ENCODE data around the gene PALM3.

PALM3 gene

DNA sequence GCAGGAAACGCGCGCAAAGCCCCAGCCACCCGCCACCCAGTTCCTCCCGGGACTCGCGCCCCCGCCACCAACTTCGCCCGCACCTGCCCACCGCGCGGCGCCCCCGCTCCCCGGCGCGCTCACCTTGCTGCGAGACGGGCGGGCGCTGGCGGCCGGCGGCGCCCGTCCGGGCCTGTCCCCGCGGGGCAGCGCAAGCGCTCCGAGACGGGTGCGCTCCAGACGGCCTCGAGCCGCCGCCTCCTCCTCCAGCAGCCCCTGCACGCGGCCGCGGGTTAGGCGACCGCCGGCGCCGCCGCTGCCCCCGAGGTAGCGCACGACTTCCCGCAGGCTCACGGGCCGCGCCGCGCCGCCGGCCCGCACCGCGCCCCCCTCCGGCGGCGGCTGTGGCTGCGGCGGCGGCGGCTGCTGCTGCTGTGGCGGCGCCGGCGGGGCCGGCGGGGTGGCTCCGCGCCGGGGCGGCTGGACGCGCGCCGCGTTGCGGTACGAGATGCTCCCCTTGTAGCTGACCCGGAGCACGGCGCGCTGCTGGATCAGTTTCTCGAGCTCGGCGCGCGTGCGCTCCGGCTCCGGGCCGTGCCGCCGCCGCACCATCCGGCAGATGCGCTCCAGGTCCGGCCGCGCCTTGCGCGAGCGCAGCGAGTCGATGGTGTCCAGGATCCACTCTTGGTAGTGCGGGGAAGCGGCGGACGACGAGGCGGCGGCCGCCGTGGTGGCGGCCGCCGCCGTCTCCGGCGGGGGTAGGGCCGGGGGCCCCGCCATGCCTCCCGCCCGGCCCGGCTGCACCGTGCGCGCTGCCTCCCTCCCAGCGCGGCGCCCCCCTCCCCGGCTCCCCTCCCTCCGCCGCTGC, 28.0 kb upstream of the PALM3 start:
- DNase-seq: peak; percentile 36

DNA sequence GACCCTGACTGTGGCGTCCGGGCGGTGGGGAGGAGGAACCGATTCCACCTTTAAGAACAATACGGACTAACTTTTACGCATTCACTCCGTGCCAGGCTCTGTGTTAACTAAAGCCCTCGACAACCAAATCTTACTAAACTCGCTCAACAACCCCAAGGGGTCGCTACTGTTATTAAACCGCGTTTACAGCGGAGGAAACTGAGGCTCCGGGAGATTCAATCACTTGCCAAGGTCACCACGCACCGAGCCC, 27.5 kb upstream of the PALM3 start:
- no peak for DNase-seq

DNA sequence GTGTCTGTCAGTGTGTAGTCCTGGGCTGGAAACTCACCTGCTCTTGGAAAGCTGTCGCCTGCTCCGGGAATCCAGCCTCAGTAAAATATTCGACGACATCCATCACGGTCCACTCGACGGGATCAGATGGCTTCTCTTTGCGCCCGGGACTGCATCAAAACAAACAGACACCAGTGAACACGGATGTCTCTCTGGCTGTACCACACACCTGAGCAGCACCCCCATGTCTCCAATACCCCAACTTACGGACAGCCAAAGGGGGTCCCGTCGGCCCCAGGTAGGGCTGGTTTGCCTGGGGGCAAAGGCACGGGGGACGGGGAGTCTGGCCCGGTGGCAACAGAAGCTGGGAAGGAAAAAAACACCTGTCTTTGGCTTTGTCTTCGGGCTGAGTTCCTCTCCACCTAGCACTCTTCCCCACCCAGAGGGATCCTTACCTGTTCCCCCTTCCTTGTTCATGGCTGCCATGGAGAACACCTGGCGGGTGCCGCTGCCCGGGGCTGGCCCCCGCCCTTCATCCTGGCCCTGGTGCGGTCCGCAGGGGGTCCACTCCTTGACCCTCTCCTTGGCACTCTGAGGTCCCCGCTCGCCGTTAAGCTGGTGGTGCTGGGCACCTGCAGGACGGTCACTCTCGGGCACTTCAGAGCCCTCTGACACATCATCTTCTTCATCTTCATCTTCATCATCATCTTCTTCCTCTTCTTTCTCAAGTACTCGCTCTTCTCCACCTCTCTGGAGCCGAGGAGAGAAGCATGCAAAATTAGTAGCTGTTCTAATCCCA, 26.9 kb upstream of the PALM3 start:
- DNase-seq: no peak

GRCh38 chr19:14086098-14086497, 24.2 kb upstream of the PALM3 start:
- DNase-seq: no peak

GRCh38 chr19:14085309-14085995, 23.6 kb upstream of the PALM3 start, which contains the start of gene C19orf67:
C19orf67 (minus strand) TSS chr19:14085783; CDS start chr19:14085627, 156 bp downstream.
- no peak for DNase-seq

GRCh38 chr19:14082675-14082960, 20.7 kb upstream of the PALM3 start:
- no peak for DNase-seq

DNA sequence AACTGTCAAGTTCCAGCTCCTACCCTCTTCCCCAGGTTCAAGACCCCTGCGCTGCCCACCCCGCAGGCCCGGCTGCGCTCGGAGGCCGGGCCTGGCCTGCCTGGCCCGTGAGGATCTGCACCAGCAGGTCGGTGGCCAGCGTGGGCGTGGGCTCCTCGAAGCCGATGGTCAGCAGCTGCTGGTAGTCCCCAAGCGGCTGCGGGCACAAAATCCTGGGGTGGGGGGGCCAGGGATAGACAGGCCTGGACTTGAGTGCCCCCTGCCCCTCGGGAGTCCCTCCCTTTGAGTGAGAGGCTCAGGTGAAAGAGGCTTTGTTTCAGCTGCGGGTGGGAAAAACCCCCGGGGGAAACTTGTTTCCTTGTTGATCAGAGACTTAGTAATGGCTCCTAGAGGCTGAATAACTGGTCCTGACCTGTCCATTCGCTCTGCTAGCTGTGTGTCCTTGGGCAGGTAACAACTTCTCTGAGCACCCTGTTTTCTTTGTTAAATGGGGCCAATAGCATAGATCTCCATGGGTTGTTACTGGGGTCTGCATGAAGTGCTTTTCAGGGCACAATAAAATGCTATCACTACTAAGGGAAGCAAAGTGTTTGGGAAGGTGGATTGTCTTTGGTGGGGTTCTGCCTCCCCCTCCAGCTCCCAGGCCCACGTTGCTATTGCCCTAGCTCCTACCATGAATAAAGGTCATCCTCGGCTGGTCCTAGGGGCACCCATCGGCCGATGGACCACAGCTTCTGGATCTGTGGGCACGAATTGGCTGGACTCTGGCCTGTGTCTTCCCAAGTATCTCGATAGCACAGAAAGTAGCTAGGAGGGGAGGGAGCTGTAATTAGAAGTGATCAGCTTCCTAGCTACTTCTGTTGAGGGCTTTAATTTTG, 20.2 kb upstream of the PALM3 start:
- DNase-seq: peak; percentile 17

GRCh38 chr19:14080887-14081796, 19.3 kb upstream of the PALM3 start:
- peak; percentile 99 for DNase-seq

DNA sequence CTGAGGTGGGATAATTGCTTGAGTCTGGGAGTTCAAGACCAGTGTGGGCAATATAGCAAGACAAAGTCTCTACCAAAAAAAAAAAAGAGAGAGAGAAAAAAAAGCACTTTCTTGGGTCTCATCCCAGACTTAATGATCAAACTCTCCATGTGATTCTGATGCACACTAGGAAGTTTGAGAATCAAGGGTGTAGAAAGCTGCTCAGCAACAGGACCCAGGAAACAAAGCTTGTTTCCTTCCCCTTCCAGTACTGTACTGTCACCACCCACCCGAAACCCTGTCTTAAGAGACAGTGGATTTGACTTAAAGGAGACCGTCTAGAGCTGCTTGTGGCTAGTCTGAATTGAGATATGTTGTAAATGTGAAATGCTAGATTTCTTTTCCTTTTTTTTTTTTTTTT, 16.5 kb upstream of the PALM3 start:
- no peak for DNase-seq

DNA sequence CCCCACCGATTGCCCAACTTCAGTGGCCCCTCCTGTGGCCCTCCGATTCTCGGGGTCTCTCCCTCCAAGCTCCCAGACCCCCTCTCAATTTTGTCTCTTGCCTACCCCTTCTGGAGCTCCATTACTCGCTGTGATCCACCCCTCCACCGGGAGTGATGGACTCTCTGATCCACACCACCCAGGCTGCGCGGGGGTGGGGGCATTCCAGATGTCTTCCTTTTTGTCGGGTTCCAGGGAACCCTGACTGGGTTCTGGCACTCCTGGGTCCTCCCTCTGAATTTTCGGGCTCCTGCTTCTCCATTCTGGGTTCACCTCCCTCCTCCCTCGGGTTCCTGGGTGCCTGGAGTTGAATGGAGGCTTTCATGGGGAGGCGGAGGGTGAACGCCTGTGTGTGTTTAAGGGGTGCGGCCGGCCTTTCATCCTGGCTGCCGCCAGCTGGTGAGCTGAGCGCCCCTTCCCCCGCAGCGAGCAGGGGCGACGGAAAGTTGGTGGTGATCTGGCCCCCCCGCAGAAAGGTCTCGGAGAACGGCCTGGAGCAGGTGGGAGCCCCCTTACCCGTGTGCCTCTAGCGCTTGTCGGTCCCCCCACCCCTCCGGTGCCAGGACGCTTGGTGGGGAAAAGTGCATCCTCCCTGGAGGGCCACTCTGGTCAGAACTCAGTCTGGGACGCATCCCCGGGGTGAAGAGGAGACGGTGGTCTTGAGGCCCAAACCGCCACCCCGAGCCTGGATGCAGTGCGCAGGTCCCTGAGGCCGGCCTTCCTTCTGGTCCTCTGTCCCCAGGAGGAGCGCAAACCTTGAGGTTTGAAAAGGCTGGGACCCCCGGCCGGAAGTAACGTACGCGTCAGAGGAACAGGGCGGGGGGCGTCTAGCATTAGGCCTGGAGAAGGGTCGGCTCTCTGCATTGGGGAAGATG, 12.3 kb upstream of the PALM3 start:
- peak; percentile 20 for DNase-seq

DNA sequence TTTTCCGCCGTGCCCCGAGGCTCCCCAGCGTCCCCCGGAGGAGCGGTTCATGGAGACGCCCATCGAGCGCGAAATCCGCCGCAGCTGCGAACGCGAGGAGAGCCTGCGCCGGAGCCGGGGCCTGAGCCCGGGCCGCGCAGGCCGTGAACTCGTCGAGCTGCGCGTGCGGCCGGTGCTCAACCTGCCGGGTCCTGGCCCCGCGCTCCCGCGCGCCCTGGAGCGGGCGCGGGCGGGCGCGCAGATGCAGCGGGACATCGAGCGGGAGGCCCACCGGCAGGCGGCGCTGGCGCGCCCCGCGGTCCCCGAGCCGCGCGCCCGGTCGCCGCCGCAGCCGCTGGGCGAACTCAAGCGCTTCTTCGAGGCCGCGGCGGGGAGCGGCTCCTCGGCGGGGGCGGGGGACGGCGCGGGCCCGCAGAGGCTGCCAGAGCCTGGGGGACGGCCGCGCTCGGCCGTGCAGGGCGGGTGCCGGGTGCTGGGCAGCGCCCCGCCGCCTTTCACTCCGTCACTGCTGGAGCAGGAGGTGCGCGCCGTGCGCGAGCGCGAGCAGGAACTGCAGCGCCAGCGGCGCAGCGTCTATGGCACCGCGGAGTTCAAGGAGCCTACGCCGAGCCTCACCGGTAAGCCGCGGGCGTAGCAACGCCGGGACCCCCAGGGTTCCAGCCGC, 11.5 kb upstream of the PALM3 start:
- DNase-seq: peak; percentile 67

DNA sequence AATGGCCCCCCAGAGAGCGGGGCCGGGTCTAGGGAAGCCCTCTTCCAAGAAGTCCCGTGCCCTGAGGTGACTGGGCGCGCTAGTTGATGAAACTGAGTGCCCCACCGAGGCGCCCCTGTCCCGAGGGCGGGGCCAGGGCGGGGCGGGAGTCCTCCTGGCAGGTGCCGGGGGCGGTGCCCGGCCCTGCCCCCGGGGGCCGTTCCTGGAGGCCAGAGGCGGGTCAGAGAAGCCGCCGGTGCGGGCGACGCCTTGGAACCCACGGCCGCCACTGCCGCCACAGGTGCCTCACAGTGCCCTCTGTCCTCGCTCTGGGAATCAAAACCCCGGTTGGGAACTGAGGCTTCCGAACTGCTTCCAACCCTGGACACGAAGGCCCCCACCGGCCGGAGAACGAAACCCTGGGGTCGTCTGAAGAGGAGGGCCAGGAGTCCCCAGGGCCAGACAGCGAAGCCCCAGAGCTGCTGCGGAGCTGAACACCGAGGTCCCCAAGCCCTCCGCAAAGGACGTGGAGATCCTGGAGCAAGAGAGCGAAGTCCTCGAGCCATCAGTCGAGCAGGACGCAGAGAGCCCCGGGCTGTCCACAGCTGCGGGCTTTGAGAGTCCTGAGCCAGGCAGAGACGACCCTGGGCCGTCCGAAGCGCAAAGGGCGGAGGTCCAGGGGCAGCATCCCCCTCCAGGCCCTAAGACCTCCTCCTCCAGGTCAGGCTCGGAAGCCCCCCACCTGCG, 10.8 kb upstream of the PALM3 start, which contains the start of gene MISP3:
MISP3 (plus strand) TSS at position 252 of the 726 bp plus-strand sequence. CDS start 524 bp downstream, outside the sequence.
- DNase-seq: peak; percentile 20

- no peak for DNase-seq
These were observed 8.6 kb upstream of the PALM3 start for GRCh38 chr19:14070268-14071050.

DNA sequence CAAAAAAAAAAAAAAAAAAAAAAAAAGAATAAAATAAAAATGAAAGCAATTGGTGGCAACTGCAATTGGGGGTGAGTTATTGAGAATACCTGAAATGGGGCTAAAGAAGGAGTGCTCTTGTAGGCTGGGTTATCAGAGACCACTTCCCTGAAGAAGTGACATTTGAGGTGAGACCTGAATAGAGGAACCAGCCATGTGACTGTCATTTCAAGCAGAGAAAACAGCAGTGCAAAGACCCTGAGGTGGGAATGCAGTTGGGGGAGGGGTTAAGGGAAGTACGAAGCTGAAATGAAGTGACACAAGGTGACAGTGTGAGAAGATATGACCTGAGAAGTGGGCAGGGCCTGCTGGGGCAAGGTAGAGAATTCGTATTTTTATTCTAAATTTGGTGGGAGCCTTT, 4.3 kb upstream of the PALM3 start:
- DNase-seq: no peak

DNA sequence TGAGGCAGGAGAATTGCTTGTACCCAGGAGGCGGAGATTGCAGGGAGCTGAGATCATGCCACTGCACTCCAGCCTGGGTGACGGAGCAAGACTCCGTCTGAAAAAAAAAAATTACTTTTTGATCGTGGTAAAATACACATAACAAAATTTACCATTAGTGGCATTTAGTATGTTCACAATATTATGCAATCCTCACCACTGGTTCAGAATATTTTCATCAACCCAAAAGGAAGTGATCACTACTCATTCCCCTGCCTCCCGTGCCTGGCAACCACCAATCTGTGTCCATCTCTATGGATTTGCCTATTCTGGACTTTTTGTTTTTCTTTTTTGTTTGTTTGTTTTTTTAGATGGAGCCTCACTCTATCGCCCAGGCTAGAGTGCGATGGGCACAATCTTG, 1.2 kb upstream of the PALM3 start:
- no peak for DNase-seq

GRCh38 chr19:14062558-14062855, 631 bp upstream of the PALM3 start:
- DNase-seq: no peak

GRCh38 chr19:14061081-14061749, 661 bp downstream of the PALM3 start:
- DNase-seq: no peak

DNA sequence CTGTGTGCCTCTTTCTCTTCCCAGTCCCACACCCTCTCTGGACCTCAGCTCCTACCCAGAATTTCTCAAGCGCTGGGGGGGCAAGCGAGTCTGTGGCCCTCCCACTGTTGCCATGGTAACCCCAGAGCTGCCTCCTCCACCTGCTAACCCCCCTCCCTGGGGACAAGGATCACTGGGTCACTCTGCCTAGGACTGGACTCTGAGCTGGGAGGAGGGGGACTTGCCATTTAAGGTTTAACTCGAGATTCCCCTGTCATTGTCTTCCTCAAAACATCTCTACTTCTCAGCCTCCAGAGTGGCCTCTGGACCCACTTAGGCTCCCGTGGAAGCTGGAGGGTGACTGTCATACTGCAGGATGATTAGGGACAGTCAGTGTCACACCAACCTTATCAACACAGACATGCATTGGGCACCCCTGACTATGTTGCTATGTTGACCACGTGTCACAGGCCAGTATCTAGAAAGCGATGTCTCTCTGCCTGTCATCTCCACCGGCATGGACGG, 2.2 kb downstream of the PALM3 start:
- no peak for DNase-seq
